ENCODE measurements around the gene ERGIC1.

GRCh38 chr5:172904312-172904642, 70.2 kb downstream of the ERGIC1 start:
- TF ChIP-seq ZNF138 (CRISPR knock-in tag; conservative IDR thresholded peaks at IDR 0.05) (no peak), NR1H2 (CRISPR knock-in tag; IDR thresholded peaks at IDR 0.05) (no peak)
